ENCODE measurements around the gene ARHGAP42.

The ARHGAP42 gene

DNA sequence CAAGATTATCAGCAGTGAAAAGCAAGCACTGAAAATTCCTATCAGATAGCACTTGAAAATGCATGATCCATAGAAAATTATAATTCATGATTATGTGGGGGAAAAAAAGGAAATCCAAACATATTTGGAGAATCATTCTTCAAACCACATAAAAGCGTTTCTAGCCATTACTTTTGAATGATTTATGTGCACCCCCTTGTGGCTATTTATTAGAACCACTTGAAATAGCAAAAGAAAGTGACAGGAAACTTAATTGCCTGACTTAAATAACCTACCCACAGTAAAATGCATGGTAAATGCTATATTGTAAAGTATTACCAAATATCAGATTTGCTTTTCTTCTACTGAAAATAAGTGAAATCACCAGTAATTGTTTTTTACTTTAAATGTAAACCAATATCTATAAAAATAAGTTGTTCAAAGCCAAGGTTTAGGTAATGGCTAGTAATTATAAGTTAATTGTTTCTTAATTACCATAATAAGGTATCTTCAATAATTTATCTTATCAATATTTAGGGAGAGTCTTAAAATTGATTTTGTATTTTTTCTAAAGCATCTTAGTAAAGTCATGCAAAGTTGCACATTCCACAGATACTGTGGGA is 168.5 kb downstream of the ARHGAP42 start:
- DNase-seq (ENCODE audit: low spot score): no peak
- Histone ChIP-seq H3K27ac (no peak overlapping the region), H3K4me3 (no peak overlapping the region)
- TF ChIP-seq, protein P1, sequence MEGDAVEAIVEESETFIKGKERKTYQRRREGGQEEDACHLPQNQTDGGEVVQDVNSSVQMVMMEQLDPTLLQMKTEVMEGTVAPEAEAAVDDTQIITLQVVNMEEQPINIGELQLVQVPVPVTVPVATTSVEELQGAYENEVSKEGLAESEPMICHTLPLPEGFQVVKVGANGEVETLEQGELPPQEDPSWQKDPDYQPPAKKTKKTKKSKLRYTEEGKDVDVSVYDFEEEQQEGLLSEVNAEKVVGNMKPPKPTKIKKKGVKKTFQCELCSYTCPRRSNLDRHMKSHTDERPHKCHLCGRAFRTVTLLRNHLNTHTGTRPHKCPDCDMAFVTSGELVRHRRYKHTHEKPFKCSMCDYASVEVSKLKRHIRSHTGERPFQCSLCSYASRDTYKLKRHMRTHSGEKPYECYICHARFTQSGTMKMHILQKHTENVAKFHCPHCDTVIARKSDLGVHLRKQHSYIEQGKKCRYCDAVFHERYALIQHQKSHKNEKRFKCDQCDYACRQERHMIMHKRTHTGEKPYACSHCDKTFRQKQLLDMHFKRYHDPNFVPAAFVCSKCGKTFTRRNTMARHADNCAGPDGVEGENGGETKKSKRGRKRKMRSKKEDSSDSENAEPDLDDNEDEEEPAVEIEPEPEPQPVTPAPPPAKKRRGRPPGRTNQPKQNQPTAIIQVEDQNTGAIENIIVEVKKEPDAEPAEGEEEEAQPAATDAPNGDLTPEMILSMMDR (IDR thresholded peaks at IDR 0.05): peak; percentile 51

DNA sequence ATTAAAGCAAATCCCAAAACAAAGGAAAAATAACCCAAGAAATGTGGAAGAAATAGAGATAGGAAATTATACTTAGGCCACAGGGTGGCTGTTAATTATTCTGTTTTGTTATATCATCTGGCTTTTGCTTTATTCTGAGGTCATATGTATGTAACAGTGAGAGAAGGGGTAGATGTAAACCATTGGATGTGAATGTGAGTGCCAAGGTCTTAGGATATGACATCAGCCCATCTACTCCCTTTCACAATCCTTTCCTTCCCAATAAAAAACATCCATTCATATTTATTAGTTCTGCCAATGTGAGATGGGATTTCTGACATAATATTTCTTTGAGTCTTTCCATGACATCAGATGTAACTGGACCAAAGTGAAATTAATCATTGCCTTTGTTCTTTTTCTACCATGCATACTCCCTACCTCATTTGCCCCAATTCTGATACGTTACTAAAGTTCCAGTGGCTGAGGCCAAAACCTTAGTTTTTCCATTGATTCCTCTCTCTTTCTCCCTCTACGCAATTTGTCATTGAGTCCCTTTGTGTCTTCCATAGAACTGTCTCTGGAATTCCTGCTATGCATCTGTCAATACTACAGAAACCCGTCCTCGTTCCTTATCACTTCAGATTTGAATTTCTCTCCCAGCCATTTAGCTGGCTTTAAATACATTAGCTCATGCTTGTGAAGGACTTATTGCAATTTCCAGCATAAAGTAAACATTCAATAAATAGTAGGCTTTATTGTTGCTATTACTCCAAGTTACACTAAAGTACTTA is 170.3 kb downstream of the ARHGAP42 start:
- Histone ChIP-seq H3K27ac (no peak overlapping the region), H3K4me3 (no peak overlapping the region)
- TF ChIP-seq, protein P1 (IDR thresholded peaks at IDR 0.05): no peak
- no peak for DNase-seq (ENCODE audit: low spot score)

DNA sequence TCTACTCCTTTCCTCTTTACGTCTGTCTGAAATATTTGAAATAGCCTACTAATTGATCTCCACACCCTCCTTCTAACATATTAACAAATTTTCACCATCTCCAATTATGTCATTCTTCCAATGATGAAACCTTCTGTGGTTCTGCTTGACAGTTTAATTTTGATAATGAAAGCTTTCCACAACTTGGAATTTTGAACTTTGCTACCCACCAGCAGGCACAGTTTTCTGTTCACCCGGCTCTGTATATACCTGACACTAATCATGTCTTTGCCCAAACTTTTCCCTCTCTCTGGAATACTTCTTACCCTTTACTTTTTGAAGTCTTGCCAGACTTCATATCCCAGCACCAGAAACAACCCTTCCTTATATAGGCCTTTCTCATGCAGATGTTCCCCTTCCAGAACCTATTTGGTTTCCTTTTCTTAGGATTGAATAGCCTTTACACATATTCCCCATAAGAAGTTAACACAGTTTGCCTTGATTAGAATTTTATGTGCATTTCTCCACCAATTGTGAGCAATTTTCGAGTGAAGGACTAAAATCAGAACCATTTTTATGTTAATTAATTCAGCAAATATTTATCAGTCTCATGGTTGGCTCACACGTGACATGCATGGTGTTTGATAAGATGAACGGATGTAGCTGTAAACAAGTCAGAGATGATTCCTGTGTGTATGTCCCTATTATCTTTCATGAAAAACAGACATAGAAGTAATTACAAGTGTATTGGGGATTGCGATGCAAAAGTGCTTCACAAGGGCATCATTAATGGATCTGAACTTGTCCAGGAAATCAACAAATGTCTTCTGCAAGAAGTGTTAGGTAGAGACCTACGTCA is 173.4 kb downstream of the ARHGAP42 start:
- H3K27ac ChIP-seq: no peak overlapping the region
- no peak overlapping the region for H3K4me3 ChIP-seq
- TF ChIP-seq, protein P1 (IDR thresholded peaks at IDR 0.05): no peak
- DNase-seq (ENCODE audit: low spot score): no peak

DNA sequence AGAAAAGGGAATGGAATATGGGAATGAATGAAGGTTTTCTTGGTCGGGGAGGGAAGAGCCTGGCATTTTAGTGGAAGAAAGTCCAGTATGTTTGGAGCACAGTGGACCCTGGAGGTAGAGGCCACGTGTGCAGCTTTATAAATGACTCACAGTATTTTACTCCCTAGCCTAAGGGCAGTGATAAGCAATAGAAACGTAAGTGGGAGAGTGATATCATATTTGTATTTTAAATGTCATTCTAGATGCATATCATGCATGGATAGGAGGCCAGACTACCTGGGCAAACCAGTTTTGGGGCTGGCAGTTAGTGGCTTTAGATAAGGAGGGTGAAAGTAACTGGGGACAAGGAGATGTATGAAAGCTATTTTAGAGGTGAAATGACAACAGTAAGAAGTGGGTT is 174.1 kb downstream of the ARHGAP42 start:
- no peak for DNase-seq (ENCODE audit: low spot score)
- TF ChIP-seq, protein P1 (IDR thresholded peaks at IDR 0.05): no peak

DNA sequence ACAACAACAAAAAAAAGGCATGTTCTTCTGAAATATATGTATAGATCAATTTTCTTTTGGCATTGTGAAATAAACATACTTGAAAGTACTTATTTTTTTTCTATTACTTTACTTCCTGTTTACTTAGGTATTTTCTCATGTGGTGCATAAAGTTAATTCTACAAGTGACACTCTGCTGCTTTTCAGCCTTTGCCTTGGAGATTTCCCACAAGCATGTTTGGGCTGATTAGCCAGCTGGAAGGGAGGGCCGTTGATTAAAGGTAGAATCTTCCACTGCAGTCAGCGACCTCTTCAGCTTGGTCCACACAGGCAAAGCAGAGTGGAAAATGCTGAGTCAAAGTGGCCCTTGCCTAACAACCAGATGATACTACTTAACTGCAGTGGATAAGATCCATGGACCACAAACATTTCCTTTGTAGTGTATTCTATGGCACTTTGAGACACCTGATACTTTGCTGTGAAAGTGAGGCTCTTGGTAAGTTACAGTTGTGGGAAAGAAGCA is 176.0 kb downstream of the ARHGAP42 start:
- Histone ChIP-seq H3K4me3 (no peak overlapping the region), H3K27ac (no peak overlapping the region)
- DNase-seq (ENCODE audit: low spot score): no peak
- TF ChIP-seq, protein P1 (IDR thresholded peaks at IDR 0.05): no peak

More for the DNA sequence above, 174.1 kb downstream of the ARHGAP42 start:
- no peak overlapping the region for H3K27ac ChIP-seq
- H3K4me3 ChIP-seq: no peak overlapping the region

DNA sequence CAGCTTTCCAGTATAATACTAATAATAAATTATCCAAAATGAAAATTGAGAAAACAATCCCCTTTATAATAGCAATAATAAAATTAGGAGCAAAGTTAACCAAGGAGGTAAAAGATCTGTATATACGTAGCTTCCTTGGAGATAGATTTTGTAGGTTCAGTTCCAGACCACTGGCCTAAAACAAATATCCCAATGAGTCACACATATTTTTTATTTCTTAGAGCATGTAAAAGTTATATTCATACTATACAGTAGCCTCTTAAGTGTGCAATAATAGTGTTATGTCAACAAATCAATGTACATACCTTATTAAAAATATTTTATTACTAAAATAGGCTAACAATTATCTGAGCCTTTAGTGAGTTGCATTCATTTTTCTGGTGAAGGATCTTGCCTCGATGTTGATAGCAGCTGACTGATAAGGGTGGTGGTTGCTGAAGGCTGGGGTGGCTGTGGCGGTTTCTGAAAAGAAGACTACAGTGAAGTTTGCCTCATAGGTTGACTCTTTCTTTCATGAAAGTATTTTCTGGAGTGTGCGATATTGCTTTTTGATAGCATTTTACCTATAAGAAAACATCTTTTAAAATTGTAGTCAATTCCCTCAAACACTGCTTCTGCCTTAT is 178.5 kb downstream of the ARHGAP42 start:
- TF ChIP-seq, protein P1 (IDR thresholded peaks at IDR 0.05): no peak
- Histone ChIP-seq H3K27ac (no peak overlapping the region), H3K4me3 (no peak overlapping the region)
- DNase-seq (ENCODE audit: low spot score): no peak
